Activated naive CD4-positive, alpha-beta T cell treated with anti-CD3 and anti-CD28 coated beads, Interleukin-2, amount 50 U/mL, for 16 hours (primary cell): ENCODE measurements around the gene B3GALT6.
"Not testable (repeated sequence)": the region's sequence is repeated elsewhere in the genome, so short reads cannot be mapped to it uniquely, and the experiment has no call there.

ENCODE experiments used
- DNase-seq: peaks from one replicate; pipeline ENCODE4 v3.0.0-alpha.2; 2020

Gene B3GALT6

GRCh38 chr1:1232208-1232795 lies at the start of gene B3GALT6:
B3GALT6 (plus strand) TSS chr1:1232237; CDS start chr1:1232279, 42 bp downstream.
- DNase-seq, result no peak

GRCh38 chr1:1182491-1183220 lies 49.4 kb upstream of the B3GALT6 start:
- no peak for DNase-seq

- no peak for DNase-seq
Measured at GRCh38 chr1:1183221-1183747, 48.8 kb upstream of the B3GALT6 start.

GRCh38 chr1:1183833-1184775 lies 47.9 kb upstream of the B3GALT6 start:
- DNase-seq, result no peak

- no peak for DNase-seq
Measured at GRCh38 chr1:1185101-1185765, 46.8 kb upstream of the B3GALT6 start.

- no peak for DNase-seq
Measured at GRCh38 chr1:1187938-1188337, 44.1 kb upstream of the B3GALT6 start.

GRCh38 chr1:1189111-1189510 lies 42.9 kb upstream of the B3GALT6 start:
- DNase-seq, result no peak

- DNase-seq, result no peak
Measured at GRCh38 chr1:1191734-1192133, 40.3 kb upstream of the B3GALT6 start.

GRCh38 chr1:1194723-1195122 lies 37.3 kb upstream of the B3GALT6 start:
- no peak for DNase-seq

- DNase-seq, result not testable (repeated sequence)
Measured at GRCh38 chr1:1195726-1196125, 36.3 kb upstream of the B3GALT6 start.

GRCh38 chr1:1196431-1197187 lies 35.4 kb upstream of the B3GALT6 start:
- DNase-seq, result no peak

- DNase-seq, result no peak
Measured at GRCh38 chr1:1197188-1197500, 34.9 kb upstream of the B3GALT6 start.

- DNase-seq, result no peak
Measured at GRCh38 chr1:1197551-1198422, 34.2 kb upstream of the B3GALT6 start.

GRCh38 chr1:1198423-1199140 lies 33.5 kb upstream of the B3GALT6 start:
- no peak for DNase-seq

- DNase-seq, result no peak
Measured at GRCh38 chr1:1199141-1199960, 32.7 kb upstream of the B3GALT6 start.

GRCh38 chr1:1199961-1200875 lies 31.8 kb upstream of the B3GALT6 start:
- DNase-seq, result no peak

GRCh38 chr1:1200876-1201810 lies 30.9 kb upstream of the B3GALT6 start:
- peak; percentile 93 for DNase-seq
